HEK293 (cell line): ENCODE results near the gene SFXN3.

Experiments used
- GFI1B ChIP-seq: fragments of 450-650 bp; formaldehyde crosslinking; IDR thresholded peaks from 2 replicates; pipeline ENCODE4 v1.5.1; 2016; ENCODE audit warnings: missing biosample characterization, missing genetic modification characterization
- MEIS1 ChIP-seq: sonication (generic); formaldehyde crosslinking; IDR thresholded peaks from 2 replicates; pipeline ENCODE4 v1.8.1; 2022; ENCODE audit warnings: missing genetic modification reagents, mild to moderate bottlenecking, borderline replicate concordance
- SALL2 ChIP-seq: fragments of 450-650 bp; formaldehyde crosslinking; IDR thresholded peaks from 2 replicates; pipeline ENCODE4 v1.5.0; 2017; ENCODE audit warnings: missing biosample characterization, mild to moderate bottlenecking, missing genetic modification characterization, borderline replicate concordance
- SCRT2 ChIP-seq: fragments of 450-650 bp; formaldehyde crosslinking; IDR thresholded peaks from 2 replicates; pipeline ENCODE4 v1.5.1; 2016; ENCODE audit warnings: missing biosample characterization, missing genetic modification characterization
- ZBTB7A ChIP-seq: fragments of 450-650 bp; formaldehyde crosslinking; IDR thresholded peaks from 2 replicates; pipeline ENCODE4 v1.5.1; 2016; ENCODE audit warnings: low read depth, missing biosample characterization, missing genetic modification characterization
- ZEB2 ChIP-seq: fragments of 450-650 bp; formaldehyde crosslinking; IDR thresholded peaks from 2 replicates; pipeline ENCODE4 v1.5.1; 2016; ENCODE audit warnings: missing biosample characterization, missing genetic modification characterization
- ZIC2 ChIP-seq: fragments of 450-650 bp; formaldehyde crosslinking; IDR thresholded peaks from 2 replicates; pipeline ENCODE4 v1.5.1; 2016; ENCODE audit warnings: missing biosample characterization, missing genetic modification characterization
- ZNF140 ChIP-seq: fragments of 450-650 bp; formaldehyde crosslinking; IDR thresholded peaks from 2 replicates; pipeline ENCODE4 v1.5.1; 2016; ENCODE audit warnings: missing biosample characterization, missing genetic modification characterization
- ZNF211 ChIP-seq: fragments of 450-650 bp; formaldehyde crosslinking; IDR thresholded peaks from 2 replicates; pipeline ENCODE4 v1.5.1; 2016; ENCODE audit warnings: low read depth, missing biosample characterization, missing genetic modification characterization
- ZNF324 ChIP-seq: fragments of 450-650 bp; formaldehyde crosslinking; IDR thresholded peaks from 2 replicates; pipeline ENCODE4 v1.5.1; 2016; ENCODE audit warnings: missing biosample characterization, missing genetic modification characterization
- ZNF433 ChIP-seq: fragments of 450-650 bp; formaldehyde crosslinking; IDR thresholded peaks from 2 replicates; pipeline ENCODE4 v1.5.1; 2016; ENCODE audit warnings: missing biosample characterization, missing genetic modification characterization, low read depth
- ZNF530 ChIP-seq: fragments of 450-650 bp; formaldehyde crosslinking; IDR thresholded peaks from 2 replicates; pipeline ENCODE4 v1.5.1; 2016; ENCODE audit warnings: low read depth, missing biosample characterization, missing genetic modification characterization
- ZNF555 ChIP-seq: fragments of 450-650 bp; formaldehyde crosslinking; conservative IDR thresholded peaks from 2 replicates; pipeline ENCODE4 v1.5.1; 2017; ENCODE audit warnings: missing biosample characterization, mild to moderate bottlenecking, missing genetic modification characterization, inconsistent platforms
- ZNF596 ChIP-seq: fragments of 450-650 bp; IDR thresholded peaks from 2 replicates; pipeline ENCODE4 v1.5.0; 2018; ENCODE audit warnings: missing biosample characterization, mild to moderate bottlenecking, missing genetic modification characterization, moderate library complexity
- ZNF654 ChIP-seq: fragments of 450-650 bp; formaldehyde crosslinking; IDR thresholded peaks from 2 replicates; pipeline ENCODE4 v1.5.1; 2016; ENCODE audit warnings: low read depth, missing biosample characterization, missing genetic modification characterization
- ZNF677 ChIP-seq: fragments of 450-650 bp; IDR thresholded peaks from 2 replicates; pipeline ENCODE4 v1.5.0; 2018; ENCODE audit warnings: missing biosample characterization, mild to moderate bottlenecking, missing genetic modification characterization, moderate library complexity
- ZNF747 ChIP-seq: fragments of 450-650 bp; formaldehyde crosslinking; IDR thresholded peaks from 2 replicates; pipeline ENCODE4 v1.5.1; 2016; ENCODE audit warnings: missing biosample characterization, missing genetic modification characterization
- ZNF768 ChIP-seq: fragments of 450-650 bp; formaldehyde crosslinking; IDR thresholded peaks from 2 replicates; pipeline ENCODE4 v1.5.1; 2018; ENCODE audit warnings: missing biosample characterization, mild to moderate bottlenecking, missing genetic modification characterization
- ZNF837 ChIP-seq: fragments of 450-650 bp; formaldehyde crosslinking; IDR thresholded peaks from 2 replicates; pipeline ENCODE4 v1.5.1; 2016; ENCODE audit warnings: missing biosample characterization, missing genetic modification characterization
- TF ChIP-seq, protein P1 (sequence below): fragments of 450-650 bp; formaldehyde crosslinking; IDR thresholded peaks from 2 replicates; pipeline ENCODE4 v1.5.1; 2016; ENCODE audit warnings: missing biosample characterization, missing genetic modification characterization
- TF ChIP-seq, protein P2 (sequence below): fragments of 450-650 bp; formaldehyde crosslinking; IDR thresholded peaks from 2 replicates; pipeline ENCODE4 v1.5.1; 2016; ENCODE audit warnings: missing biosample characterization, missing genetic modification characterization
- TF ChIP-seq, protein P3 (sequence below): fragments of 450-650 bp; IDR thresholded peaks from 2 replicates; pipeline ENCODE4 v1.5.1; 2018; ENCODE audit warnings: missing biosample characterization, mild to moderate bottlenecking, missing genetic modification characterization
- TF ChIP-seq, protein P4 (sequence below): fragments of 450-650 bp; formaldehyde crosslinking; IDR thresholded peaks from 2 replicates; pipeline ENCODE4 v1.5.0; 2017; ENCODE audit warnings: missing biosample characterization, missing genetic modification characterization, borderline replicate concordance
- TF ChIP-seq, protein P5 (sequence below): fragments of 450-650 bp; formaldehyde crosslinking; IDR thresholded peaks from 2 replicates; pipeline ENCODE4 v1.5.1; 2017; ENCODE audit warnings: missing biosample characterization, missing genetic modification characterization

Gene SFXN3

DNA sequence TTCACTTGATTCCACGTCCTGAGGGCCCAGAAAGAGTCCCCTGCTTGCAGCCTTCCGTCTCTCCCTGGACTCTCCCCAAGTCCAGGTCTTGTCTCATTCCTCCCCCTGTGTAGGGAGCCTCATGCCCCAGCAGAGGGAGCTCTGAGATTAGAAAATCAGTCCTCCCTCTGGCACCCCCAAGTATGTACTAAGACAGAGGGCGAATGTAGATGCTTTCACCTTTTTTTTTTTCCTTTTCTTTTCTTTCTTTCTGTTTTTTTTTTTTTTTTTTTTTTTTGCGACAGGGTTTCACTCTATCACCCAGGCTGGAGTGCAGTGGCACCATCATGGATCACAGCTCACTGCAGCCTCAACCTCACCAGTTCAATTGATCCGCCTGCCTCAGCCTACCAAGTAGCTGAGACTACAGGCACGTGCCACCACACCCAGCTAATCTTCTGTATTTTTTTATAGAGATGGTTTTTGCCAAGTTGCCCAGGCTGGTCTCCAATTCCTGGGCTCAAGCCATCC is 10.3 kb downstream of the SFXN3 start (continued):
- TF ChIP-seq MEIS1 (CRISPR knock-in tag) (no peak), ZNF324 (tag by site-specific recombination) (0 out of 2 replicates have a peak, but pooled peaks have one; percentile 28), ZBTB7A (no peak), ZEB2 (peak; percentile 53; the same call in 1 of the 2 replicates), ZNF140 (no peak), GFI1B (tag by site-specific recombination) (no peak), ZNF211 (tag by site-specific recombination) (no peak), SCRT2 (tag by site-specific recombination) (no peak), ZNF768 (tag by site-specific recombination) (no peak), ZNF837 (tag by site-specific recombination) (no peak), ZNF654 (tag by site-specific recombination) (peak; percentile 100), ZNF596 (tag by site-specific recombination) (no peak), ZNF530 (tag by site-specific recombination) (no peak), ZNF747 (tag by site-specific recombination) (no peak), ZNF677 (tag by site-specific recombination) (no peak), ZNF433 (tag by site-specific recombination) (no peak), SALL2 (tag by site-specific recombination) (no peak), ZIC2 (tag by site-specific recombination) (no peak), ZNF555 (no peak)
- TF ChIP-seq, protein P1, sequence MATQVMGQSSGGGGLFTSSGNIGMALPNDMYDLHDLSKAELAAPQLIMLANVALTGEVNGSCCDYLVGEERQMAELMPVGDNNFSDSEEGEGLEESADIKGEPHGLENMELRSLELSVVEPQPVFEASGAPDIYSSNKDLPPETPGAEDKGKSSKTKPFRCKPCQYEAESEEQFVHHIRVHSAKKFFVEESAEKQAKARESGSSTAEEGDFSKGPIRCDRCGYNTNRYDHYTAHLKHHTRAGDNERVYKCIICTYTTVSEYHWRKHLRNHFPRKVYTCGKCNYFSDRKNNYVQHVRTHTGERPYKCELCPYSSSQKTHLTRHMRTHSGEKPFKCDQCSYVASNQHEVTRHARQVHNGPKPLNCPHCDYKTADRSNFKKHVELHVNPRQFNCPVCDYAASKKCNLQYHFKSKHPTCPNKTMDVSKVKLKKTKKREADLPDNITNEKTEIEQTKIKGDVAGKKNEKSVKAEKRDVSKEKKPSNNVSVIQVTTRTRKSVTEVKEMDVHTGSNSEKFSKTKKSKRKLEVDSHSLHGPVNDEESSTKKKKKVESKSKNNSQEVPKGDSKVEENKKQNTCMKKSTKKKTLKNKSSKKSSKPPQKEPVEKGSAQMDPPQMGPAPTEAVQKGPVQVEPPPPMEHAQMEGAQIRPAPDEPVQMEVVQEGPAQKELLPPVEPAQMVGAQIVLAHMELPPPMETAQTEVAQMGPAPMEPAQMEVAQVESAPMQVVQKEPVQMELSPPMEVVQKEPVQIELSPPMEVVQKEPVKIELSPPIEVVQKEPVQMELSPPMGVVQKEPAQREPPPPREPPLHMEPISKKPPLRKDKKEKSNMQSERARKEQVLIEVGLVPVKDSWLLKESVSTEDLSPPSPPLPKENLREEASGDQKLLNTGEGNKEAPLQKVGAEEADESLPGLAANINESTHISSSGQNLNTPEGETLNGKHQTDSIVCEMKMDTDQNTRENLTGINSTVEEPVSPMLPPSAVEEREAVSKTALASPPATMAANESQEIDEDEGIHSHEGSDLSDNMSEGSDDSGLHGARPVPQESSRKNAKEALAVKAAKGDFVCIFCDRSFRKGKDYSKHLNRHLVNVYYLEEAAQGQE, result 0 out of 2 replicates have a peak, but pooled peaks have one; percentile 9
- TF ChIP-seq, protein P2, sequence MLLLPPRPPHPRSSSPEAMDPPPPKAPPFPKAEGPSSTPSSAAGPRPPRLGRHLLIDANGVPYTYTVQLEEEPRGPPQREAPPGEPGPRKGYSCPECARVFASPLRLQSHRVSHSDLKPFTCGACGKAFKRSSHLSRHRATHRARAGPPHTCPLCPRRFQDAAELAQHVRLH (tag by site-specific recombination), result no peak
- TF ChIP-seq, protein P3, sequence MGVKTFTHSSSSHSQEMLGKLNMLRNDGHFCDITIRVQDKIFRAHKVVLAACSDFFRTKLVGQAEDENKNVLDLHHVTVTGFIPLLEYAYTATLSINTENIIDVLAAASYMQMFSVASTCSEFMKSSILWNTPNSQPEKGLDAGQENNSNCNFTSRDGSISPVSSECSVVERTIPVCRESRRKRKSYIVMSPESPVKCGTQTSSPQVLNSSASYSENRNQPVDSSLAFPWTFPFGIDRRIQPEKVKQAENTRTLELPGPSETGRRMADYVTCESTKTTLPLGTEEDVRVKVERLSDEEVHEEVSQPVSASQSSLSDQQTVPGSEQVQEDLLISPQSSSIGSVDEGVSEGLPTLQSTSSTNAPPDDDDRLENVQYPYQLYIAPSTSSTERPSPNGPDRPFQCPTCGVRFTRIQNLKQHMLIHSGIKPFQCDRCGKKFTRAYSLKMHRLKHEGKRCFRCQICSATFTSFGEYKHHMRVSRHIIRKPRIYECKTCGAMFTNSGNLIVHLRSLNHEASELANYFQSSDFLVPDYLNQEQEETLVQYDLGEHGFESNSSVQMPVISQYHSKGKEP (tag by site-specific recombination), result no peak
- TF ChIP-seq, protein P4, sequence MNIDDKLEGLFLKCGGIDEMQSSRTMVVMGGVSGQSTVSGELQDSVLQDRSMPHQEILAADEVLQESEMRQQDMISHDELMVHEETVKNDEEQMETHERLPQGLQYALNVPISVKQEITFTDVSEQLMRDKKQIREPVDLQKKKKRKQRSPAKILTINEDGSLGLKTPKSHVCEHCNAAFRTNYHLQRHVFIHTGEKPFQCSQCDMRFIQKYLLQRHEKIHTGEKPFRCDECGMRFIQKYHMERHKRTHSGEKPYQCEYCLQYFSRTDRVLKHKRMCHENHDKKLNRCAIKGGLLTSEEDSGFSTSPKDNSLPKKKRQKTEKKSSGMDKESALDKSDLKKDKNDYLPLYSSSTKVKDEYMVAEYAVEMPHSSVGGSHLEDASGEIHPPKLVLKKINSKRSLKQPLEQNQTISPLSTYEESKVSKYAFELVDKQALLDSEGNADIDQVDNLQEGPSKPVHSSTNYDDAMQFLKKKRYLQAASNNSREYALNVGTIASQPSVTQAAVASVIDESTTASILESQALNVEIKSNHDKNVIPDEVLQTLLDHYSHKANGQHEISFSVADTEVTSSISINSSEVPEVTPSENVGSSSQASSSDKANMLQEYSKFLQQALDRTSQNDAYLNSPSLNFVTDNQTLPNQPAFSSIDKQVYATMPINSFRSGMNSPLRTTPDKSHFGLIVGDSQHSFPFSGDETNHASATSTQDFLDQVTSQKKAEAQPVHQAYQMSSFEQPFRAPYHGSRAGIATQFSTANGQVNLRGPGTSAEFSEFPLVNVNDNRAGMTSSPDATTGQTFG (tag by site-specific recombination), result no peak
- TF ChIP-seq, protein P5, sequence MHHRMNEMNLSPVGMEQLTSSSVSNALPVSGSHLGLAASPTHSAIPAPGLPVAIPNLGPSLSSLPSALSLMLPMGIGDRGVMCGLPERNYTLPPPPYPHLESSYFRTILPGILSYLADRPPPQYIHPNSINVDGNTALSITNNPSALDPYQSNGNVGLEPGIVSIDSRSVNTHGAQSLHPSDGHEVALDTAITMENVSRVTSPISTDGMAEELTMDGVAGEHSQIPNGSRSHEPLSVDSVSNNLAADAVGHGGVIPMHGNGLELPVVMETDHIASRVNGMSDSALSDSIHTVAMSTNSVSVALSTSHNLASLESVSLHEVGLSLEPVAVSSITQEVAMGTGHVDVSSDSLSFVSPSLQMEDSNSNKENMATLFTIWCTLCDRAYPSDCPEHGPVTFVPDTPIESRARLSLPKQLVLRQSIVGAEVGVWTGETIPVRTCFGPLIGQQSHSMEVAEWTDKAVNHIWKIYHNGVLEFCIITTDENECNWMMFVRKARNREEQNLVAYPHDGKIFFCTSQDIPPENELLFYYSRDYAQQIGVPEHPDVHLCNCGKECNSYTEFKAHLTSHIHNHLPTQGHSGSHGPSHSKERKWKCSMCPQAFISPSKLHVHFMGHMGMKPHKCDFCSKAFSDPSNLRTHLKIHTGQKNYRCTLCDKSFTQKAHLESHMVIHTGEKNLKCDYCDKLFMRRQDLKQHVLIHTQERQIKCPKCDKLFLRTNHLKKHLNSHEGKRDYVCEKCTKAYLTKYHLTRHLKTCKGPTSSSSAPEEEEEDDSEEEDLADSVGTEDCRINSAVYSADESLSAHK, result no peak
